Measurements from ENCODE around the gene CRYL1.

GRCh38 chr13:20497006-20497775, 28.5 kb downstream of the CRYL1 start:
- TF ChIP-seq EED (CRISPR knock-in tag; IDR thresholded peaks at IDR 0.05) (no peak), USF2 (IDR thresholded peaks at IDR 0.05; ENCODE audit: low read depth, low read length) (no peak), USF2 (CRISPR knock-in tag; IDR thresholded peaks at IDR 0.05; ENCODE audit: borderline replicate concordance) (no peak), HINFP (CRISPR knock-in tag; IDR thresholded peaks at IDR 0.05; ENCODE audit: low read depth) (no peak), PLRG1 (conservative IDR thresholded peaks at IDR 0.05) (no peak), JUND (CRISPR knock-in tag; IDR thresholded peaks at IDR 0.05) (no peak), TP53 (CRISPR knock-in tag; conservative IDR thresholded peaks at IDR 0.05) (no peak)
- TF ChIP-seq, protein P1, sequence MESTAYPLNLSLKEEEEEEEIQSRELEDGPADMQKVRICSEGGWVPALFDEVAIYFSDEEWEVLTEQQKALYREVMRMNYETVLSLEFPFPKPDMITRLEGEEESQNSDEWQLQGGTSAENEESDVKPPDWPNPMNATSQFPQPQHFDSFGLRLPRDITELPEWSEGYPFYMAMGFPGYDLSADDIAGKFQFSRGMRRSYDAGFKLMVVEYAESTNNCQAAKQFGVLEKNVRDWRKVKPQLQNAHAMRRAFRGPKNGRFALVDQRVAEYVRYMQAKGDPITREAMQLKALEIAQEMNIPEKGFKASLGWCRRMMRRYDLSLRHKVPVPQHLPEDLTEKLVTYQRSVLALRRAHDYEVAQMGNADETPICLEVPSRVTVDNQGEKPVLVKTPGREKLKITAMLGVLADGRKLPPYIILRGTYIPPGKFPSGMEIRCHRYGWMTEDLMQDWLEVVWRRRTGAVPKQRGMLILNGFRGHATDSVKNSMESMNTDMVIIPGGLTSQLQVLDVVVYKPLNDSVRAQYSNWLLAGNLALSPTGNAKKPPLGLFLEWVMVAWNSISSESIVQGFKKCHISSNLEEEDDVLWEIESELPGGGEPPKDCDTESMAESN (CRISPR knock-in tag; conservative IDR thresholded peaks at IDR 0.05) = no peak

Data from HepG2 (cell line).